Upper lobe of right lung (tissue), 1 donor: ENCODE results near the gene HOXB4. TPM values are rescaled to one million over a fixed set of nuclear protein-coding genes. Genes with fewer than 3 reads are reported as not detected.

Experiments used
- ATAC-seq: fragments of 200-7000 bp; cut with Tn5 transposase; one replicate; pipeline ENCODE4 v1.9.1; 2020; ENCODE audit warnings: mild to moderate bottlenecking, moderate library complexity
- DNase-seq: peaks from one replicate; pipeline ENCODE4 v3.0.0-alpha.2; 2020
- H3K27ac ChIP-seq: fragments of 200-600 bp; one replicate; pipeline ENCODE4 v1.8.0; 2022
- H3K27me3 ChIP-seq: fragments of 200-600 bp; one replicate; pipeline ENCODE4 v1.8.0; 2022; ENCODE audit warnings: mild to moderate bottlenecking
- H3K36me3 ChIP-seq: fragments of 200-600 bp; one replicate; pipeline ENCODE4 v1.8.0; 2022
- H3K4me1 ChIP-seq: fragments of 200-600 bp; one replicate; pipeline ENCODE4 v1.8.0; 2022
- H3K4me3 ChIP-seq: fragments of 200-600 bp; one replicate; pipeline ENCODE4 v1.8.0; 2022; ENCODE audit warnings: mild to moderate bottlenecking
- H3K9me3 ChIP-seq: fragments of 200-600 bp; one replicate; pipeline ENCODE4 v1.8.0; 2022
- CTCF ChIP-seq: fragments of 200-600 bp; IDR thresholded peaks from one replicate; pipeline ENCODE4 v1.8.0; 2022; ENCODE audit warnings: antibody characterized with exemption
- intact Hi-C: fragments of 100-400 bp; cut with DNase I; formaldehyde crosslinking; loops from one replicate; pipeline ENCODE4 v1.11.0; 2022
- total RNA-seq: library from RNA; stranded (reverse); fragmentation: NEBNext Ultra II Directional; extraction: Animal tissue kit (Norgen Biotek cat#: 25700); gene quantifications from one replicate; pipeline ENCODE4 v1.2.1, GENCODE V29; 2021
- donor health status: DM: no; HTN: yes; CAD: no; lungs with severe emphysema.

HOXB4 gene
- total RNA-seq, 1 donor from 2014 or later, result 4.9 TPM

GRCh38 chr17:48565925-48566710, 12.0 kb downstream of the HOXB4 start:
- no peak for TF ChIP-seq CTCF
- H3K27ac ChIP-seq, result no peak overlapping the region
- no peaks in the 10 kb centered on the region for H3K9me3 ChIP-seq
- H3K36me3 ChIP-seq, result no peaks in the 10 kb centered on the region
- no peak for ATAC-seq
- no peak for DNase-seq
- peaks cover 55% of the 10 kb centered on the region for H3K27me3 ChIP-seq
- intact Hi-C loops, result no loop called here
- peaks cover 17% of the 10 kb centered on the region for H3K4me1 ChIP-seq
- no peak overlapping the region for H3K4me3 ChIP-seq

GRCh38 chr17:48565022-48565554, 13.1 kb downstream of the HOXB4 start:
- intact Hi-C loops, result no loop called here
- Histone ChIP-seq H3K4me1 (peaks cover 17% of the 10 kb centered on the region), H3K4me3 (peak overlapping the region; percentile 35), H3K27ac (peak overlapping the region; percentile 59), H3K36me3 (no peaks in the 10 kb centered on the region), H3K27me3 (peaks cover 49% of the 10 kb centered on the region), H3K9me3 (no peaks in the 10 kb centered on the region)
- DNase-seq (no peak), ATAC-seq (no peak)
- no peak for TF ChIP-seq CTCF

GRCh38 chr17:48564188-48565021, 13.7 kb downstream of the HOXB4 start:
- peak overlapping the region; percentile 59 for H3K27ac ChIP-seq
- intact Hi-C loops, result no loop called here
- no peak for DNase-seq
- no peak for TF ChIP-seq CTCF
- no peaks in the 10 kb centered on the region for H3K9me3 ChIP-seq
- H3K27me3 ChIP-seq, result peaks cover 48% of the 10 kb centered on the region
- peak overlapping the region; percentile 35 for H3K4me3 ChIP-seq
- no peaks in the 10 kb centered on the region for H3K36me3 ChIP-seq
- peaks cover 17% of the 10 kb centered on the region for H3K4me1 ChIP-seq
- no peak for ATAC-seq

- Histone ChIP-seq H3K36me3 (no peaks in the 10 kb centered on the region), H3K27ac (peak overlapping the region; percentile 59), H3K9me3 (no peaks in the 10 kb centered on the region), H3K4me1 (peaks cover 17% of the 10 kb centered on the region), H3K4me3 (peak overlapping the region; percentile 35), H3K27me3 (peaks cover 42% of the 10 kb centered on the region)
- intact Hi-C loops, result no loop called here
- DNase-seq, result no peak
- ATAC-seq, result no peak
- TF ChIP-seq CTCF, result no peak
These were observed 14.3 kb downstream of the HOXB4 start for GRCh38 chr17:48563867-48564187.

GRCh38 chr17:48563385-48563838, 14.7 kb downstream of the HOXB4 start:
- ATAC-seq, result no peak
- intact Hi-C loops, result no loop called here
- no peak for DNase-seq
- no peak for TF ChIP-seq CTCF
- peak overlapping the region; percentile 59 for H3K27ac ChIP-seq
- peaks cover 17% of the 10 kb centered on the region for H3K4me1 ChIP-seq
- peak overlapping the region; percentile 8 for H3K4me3 ChIP-seq
- peaks cover 39% of the 10 kb centered on the region for H3K27me3 ChIP-seq
- H3K9me3 ChIP-seq, result no peaks in the 10 kb centered on the region
- H3K36me3 ChIP-seq, result no peaks in the 10 kb centered on the region
